GM21515 (cell line): ENCODE results near the gene TAS2R41.

Experiments
- ATAC-seq: cut with Tn5 transposase; IDR thresholded peaks from one replicate; pipeline ENCODE4 v1.9.1; 2021; ENCODE audit not compliant: unreplicated experiment

Gene TAS2R41

DNA sequence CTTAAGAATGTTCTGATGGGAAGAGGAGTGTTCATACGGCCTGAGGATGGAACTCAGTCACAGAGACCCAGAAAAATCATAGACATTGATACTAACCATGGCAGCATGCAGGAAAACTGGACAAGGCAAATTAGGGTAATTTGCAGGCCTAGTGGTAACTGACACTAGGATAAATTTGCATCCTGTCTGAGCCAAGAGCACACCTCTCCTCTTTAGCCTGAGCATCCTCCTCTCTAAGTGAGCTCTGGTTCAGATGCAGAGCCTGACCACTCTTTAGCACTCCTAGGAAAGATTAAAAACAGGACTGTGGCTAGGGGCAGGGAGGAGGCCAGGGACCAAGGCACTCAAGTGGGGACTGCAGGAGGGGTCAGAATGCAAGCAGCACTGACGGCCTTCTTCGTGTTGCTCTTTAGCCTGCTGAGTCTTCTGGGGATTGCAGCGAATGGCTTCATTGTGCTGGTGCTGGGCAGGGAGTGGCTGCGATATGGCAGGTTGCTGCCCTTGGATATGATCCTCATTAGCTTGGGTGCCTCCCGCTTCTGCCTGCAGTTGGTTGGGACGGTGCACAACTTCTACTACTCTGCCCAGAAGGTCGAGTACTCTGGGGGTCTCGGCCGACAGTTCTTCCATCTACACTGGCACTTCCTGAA is at the start of gene TAS2R41:
Gene TAS2R41 (plus strand): TSS at position 373 of the 650 bp plus-strand sequence. CDS start 0 bp downstream, at position 373.
- no peak for ATAC-seq

DNA sequence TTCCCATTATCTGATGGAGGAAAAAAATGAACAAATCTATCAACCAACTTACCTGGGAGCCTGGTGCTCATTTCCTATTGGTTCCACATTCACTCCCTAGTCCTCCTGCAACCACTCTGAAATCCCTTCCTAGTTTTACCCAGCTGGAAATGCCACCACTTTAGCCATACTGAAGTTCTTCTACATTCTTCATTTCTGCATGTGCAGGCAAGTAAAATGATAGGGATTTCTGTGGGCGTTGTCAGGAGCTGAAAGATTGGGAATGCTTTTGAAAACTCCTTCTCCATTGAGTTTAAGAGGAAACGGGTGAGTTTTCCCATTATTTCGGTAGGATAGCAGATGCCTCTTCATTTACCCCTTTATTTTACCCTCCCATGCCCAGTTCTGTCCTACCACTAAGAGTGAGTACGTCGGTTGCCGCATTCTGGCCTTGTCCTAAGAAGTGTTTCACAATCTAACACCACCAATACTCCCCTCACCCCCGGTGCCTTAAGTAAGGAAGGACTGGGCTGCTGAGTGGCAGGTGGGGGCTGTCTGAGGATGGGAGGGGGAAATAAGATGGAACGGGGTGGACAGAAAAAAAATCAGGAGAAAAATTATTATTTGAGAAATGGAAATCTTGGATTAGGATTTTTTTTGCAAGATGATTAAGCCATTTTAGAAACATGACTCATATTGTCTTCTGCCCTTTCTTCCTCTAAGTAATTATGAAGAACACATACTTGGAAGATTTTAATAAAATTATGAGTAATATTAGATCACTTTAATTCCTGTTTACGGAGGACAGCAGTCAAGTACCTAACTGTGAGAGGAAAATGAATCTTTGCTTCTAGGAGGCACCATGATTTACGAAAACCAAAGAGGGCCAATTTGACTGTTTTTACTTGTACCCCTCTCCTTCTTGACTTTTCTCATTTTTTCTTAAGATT is 47.6 kb upstream of the TAS2R41 start:
- ATAC-seq, result no peak

DNA sequence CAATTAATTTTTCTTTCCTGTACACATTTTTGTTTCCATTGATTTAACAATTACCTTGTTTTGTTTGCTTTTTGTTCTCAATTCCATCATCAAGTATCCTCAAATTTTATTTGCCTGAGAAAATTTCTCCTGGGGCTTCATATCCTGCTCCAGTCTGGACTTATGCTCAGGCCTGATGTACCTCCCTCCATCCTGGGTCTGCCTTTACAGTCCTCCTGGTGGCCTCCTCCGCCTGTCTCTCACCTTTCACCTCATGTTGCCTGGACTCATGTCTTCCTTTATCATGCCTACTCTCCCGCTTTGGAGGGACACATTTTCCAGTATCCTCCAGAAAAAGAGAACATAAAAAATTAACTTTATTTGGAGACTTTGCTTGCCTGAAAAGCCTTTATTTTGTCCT is 46.6 kb upstream of the TAS2R41 start:
- ATAC-seq, result no peak

- ATAC-seq, result no peak
Measured at GRCh38 chr7:143433759-143434158, 43.9 kb upstream of the TAS2R41 start.

DNA sequence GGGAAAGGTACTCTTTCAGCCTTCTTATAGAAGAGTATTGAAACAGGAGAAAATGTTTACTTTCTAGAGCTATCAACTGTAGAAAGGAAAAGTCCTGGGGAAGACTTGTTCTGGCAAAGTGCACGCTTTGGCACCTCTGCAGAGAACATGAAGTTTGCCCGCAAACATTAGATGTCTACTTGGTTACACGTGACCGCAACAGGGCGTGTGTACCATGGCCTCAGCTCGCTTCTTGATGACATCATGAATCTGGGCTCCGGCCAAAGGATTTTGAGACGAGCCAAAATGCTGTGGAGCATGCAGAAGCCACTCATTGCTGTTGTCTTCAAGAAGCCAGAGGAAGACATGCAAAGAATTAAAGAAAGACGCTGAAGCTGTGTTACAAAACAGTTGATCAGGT is 43.0 kb upstream of the TAS2R41 start:
- ATAC-seq, result no peak

DNA sequence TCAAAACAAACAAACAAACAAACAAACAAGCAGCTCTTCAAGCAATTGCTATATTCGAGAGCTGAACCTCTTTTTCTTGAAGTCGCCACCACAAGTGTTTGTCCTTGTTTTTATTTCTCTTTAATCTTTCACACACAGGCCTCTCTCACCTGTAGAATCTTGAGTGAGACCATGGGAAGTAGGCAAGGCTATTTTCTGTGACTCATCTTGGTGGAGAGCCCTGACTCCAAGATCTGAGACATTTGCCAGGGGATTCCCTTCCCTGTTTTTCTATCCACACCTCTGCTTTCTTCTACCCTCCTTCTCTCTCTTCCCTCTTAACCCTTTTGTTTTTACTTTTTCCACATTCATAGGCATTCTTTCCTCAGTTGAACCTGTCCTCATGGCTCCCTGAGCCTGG is 42.4 kb upstream of the TAS2R41 start:
- ATAC-seq, result no peak

- peak; percentile 77 for ATAC-seq
Measured at GRCh38 chr7:143436325-143436946, 41.2 kb upstream of the TAS2R41 start.

GRCh38 chr7:143437578-143437977 is 40.1 kb upstream of the TAS2R41 start:
- ATAC-seq, result no peak

- ATAC-seq, result no peak
Measured at GRCh38 chr7:143439866-143440265, 37.8 kb upstream of the TAS2R41 start.

- no peak for ATAC-seq
Measured at GRCh38 chr7:143443153-143443552, 34.5 kb upstream of the TAS2R41 start, which contains the start of gene TAS2R60. TAS2R60 (plus strand) TSS chr7:143443453; CDS start chr7:143443453, 0 bp downstream.

- ATAC-seq, result no peak
Measured at GRCh38 chr7:143444063-143444782, 33.5 kb upstream of the TAS2R41 start.

GRCh38 chr7:143444785-143445184 is 32.9 kb upstream of the TAS2R41 start:
- ATAC-seq, result no peak

DNA sequence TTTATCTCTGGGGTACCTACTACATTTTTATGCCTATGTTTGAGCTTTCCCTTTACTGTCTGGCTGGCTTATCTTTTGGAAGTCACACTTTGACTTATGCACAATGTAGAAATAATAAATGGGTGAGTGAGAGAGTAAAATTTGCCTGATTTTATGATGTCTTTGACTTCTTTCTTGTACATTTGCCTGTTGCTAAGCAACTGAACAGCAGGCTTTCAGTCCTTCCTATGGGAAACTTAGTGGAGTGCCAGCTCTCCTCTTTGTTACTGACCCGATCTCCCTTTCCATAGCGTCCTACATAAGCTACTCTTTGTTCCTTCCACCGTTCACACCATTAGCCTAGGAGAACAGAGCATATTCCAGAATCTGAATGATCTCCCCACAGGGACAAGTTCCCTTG is 30.2 kb upstream of the TAS2R41 start:
- no peak for ATAC-seq

DNA sequence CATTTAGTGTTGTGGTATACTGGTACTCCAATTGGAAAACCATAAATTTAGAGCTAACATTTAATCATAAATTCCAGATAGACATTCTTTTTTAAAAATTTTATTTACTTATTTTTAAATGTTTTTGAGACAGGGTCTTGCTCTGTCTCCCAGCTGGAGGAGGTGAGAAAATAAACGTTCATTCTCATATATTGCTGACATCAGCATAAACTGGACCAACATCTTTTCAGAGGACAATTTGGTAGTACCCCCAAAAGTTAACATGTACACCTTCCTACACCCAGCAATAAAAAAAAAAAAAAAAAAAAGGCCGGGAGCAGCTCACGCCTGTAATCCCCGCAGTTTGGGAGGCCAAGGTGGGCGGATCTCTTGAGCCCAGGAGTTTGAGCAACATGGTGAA is 29.2 kb upstream of the TAS2R41 start:
- ATAC-seq, result no peak

- ATAC-seq, result no peak
Measured at GRCh38 chr7:143449793-143450192, 27.9 kb upstream of the TAS2R41 start.

DNA sequence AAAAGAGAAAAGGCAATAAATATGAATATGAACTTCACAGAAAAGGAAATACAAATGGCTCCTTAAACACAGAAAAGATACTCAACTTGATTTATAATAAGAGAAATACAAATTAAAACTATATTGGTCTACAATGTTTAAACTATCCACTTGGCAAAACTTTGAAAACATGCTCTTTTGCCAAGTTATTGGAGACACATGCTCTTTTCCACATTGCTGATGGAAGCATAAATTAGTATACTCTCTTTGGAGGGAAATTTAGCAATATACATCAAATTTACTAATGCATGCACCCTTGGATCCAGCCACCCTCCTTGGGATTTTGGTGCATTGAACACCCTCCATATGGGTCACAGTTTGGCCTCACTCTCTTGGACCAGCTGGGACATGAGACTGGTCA is 26.6 kb upstream of the TAS2R41 start:
- ATAC-seq, result no peak

- ATAC-seq, result no peak
Measured at GRCh38 chr7:143451746-143452145, 25.9 kb upstream of the TAS2R41 start.

DNA sequence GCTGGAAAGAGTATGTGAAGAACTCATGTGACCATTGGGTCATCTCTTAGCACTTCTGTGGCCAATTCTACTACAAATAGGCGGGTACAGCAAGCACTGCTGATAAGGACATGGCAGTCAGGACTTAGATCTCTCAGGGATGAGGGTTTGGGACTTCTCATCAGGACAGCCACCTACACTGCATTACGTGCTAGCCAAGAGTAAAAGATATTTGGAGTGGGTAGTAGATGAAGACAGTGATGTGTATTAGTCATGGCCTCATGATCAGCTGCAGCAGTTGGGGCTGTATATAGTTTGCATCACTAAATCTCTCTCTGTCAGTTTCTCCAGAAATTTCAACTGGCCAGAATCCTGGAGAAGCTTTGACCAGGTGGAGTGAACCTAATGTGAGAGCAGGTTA is 25.2 kb upstream of the TAS2R41 start:
- no peak for ATAC-seq

DNA sequence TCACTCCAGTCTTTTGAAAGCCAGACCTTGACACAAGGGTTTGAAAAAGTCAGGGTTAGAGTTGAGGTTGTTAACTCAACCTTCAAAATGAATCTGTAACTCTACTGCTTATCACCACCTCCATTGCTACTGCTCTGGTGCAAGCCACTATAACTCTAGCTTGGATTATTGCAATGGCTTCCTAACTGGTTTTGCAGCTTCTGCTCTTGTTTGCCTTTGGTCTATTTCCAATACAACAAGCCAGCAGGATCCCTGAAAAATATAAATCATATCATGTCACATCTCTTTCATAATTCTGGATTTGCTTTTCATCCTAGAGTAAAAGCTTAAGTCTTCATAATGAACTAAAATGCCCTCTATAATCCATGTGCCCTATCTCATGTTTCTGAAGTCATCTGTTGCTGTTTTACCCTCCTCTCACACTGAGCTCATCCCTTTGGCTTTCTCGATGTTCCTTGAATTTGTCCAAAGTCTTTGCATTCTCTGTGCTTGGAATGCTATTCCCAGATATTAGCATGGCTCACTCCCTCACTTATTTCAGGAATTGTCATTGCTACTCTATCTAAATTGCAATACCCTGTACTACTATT is 23.5 kb upstream of the TAS2R41 start:
- ATAC-seq, result no peak

DNA sequence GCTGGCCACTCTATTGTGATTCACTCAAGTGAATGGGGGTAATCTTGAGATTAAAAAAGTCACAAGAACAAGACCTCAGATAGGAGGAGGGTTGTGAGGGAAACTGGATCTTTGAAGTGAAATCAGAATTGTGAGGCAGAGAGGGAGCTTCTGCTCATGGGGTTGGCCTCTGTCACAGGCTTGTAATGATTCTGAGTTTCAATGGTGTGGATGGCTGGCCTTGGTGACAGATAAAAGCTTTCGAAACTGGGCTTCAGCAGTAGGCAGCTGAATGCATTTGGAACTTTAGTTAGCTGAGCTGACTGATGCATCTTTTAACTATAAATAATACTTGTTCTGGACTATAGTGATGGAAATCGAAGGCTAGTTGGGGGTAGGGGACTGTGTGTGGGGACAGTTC is 22.2 kb upstream of the TAS2R41 start:
- ATAC-seq, result no peak

DNA sequence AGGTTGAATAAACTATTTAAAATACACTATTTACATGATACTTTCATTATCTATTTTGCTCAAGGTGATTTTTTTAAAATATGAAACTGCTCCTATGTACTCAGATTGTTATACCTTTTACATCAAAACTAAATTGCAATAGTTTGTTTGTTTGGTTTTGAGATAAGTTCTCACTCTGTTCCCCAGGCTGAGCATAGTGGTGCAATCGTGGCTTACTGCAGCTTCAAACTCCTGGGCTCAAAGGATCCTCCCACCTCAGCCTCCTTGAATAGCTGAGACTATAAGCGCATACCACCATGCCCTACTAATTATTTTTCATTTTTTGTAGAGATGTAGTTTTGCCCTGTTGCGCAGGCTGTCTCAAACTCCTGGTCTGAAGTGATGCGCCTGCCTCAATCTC is 21.7 kb upstream of the TAS2R41 start:
- no peak for ATAC-seq
